Stimulated activated CD8-positive, alpha-beta memory T cell treated with anti-CD3 and anti-CD28 coated beads, Interleukin-12 subunit alpha, Interleukin-12 subunit beta, amount 100 ng/mL, for 24 hours (primary cell): ENCODE results near the gene GHRH.

Experiments
- DNase-seq: peaks from one replicate; pipeline ENCODE4 v3.0.0-alpha.2; 2020; ENCODE audit errors: extremely low read depth

Gene GHRH

GRCh38 chr20:37238426-37238825, 23.2 kb downstream of the GHRH start:
- DNase-seq = no peak

DNA sequence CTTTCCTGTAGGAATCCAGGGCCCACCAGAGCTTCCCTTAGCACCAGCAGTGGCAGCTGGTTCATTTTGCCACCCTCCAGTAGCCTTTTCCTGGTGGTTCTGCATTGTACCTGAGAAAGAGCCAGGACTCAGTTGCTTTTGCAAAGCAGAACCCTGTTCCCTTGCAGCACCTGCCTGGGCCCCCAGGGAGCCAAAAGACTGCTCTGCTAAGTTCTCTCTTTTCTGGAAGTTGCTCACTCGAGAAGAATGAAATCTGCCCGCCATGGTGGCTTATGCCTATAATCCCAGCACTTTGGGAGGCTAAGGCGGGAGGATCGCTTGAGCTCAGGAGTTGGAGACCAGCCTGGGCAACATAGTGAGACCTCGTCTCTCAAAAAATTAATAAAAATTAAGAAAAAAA, 24.0 kb downstream of the GHRH start:
- DNase-seq = no peak

DNA sequence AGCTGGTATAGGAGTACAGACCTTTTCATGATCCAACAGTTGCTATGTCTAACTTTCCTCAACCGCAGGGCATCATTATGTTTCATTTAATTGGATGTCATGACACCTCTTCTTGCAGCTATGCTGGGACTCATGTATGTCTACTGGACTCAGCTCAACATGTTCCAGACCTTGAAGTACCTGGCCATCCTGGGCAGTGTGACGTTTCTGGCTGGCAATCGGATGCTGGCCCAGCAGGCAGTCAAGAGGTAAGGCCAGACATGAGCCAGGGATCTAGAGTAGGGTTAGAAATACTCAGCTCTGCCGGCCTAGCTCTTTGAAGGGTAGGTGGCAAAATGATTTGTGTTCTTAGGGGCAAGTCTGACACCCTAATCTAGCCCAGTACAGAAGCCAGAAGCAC, 25.2 kb downstream of the GHRH start:
- no peak for DNase-seq

DNA sequence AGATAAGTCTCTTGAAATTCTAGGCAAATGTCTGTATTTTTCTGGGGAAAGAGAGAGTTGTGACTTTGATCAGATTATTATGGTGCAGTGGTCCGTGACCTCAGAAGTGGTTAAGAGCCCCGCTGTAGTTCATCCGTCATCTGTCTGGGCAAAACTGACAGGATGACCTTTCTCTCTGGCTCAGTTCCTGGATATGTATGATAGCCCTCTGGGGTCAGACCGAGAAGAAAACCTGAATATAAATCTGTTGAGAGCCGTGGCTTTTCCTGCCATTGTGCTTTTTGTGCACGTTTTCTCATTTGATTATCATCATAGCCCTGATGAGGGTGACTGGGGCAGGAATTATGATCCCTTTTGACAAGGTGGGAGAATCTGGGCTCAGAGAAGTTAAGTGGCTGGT, 26.5 kb downstream of the GHRH start:
- no peak for DNase-seq

GRCh38 chr20:37234254-37234581, 27.4 kb downstream of the GHRH start:
- no peak for DNase-seq

GRCh38 chr20:37233548-37234253, 27.9 kb downstream of the GHRH start:
- DNase-seq = no peak

GRCh38 chr20:37231947-37232630, 29.5 kb downstream of the GHRH start:
- no peak for DNase-seq

- no peak for DNase-seq
These were observed 31.4 kb downstream of the GHRH start for GRCh38 chr20:37230200-37230599.

GRCh38 chr20:37229357-37229756, 32.3 kb downstream of the GHRH start:
- no peak for DNase-seq

DNA sequence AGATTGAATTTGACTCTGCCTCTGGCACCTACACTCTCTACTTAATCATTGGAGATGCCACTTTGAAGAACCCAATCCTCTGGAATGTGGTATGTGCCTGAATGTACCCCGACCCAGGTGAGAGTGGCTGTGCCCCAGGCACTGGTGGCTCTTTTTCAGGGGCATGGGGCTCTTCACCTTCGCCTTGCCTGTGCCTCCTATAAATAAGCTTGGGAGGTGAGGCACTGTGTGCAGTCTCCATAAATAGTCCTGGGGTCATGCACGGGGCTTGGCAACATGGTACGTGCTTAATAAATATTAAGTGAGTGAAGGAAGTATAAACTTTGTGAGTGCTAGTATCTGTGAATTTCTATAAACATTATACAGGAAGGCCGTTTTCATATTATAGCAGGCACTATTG, 33.0 kb downstream of the GHRH start:
- DNase-seq = no peak

- DNase-seq = no peak
These were observed 33.5 kb downstream of the GHRH start for GRCh38 chr20:37228082-37228481.

DNA sequence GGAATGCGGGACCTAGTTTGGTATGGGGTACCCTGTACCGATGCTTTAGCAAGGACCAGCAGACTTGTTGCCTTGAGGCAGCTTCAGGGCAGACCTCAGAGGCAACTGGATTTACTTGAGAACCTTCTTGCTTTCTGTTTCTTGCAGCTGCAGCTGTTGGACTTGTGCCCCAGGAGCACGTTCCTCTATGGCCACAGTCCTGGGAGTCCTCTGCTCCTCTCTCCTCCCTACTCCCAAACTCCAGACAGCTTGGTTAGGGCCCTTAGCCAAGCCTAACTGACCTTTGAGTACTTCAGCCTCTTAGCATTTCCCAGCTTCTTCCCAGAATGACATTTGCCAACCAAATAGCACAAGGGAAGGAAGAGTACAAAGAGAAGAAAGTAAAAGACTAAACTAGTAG, 34.7 kb downstream of the GHRH start:
- DNase-seq = no peak

GRCh38 chr20:37225146-37225545, 36.5 kb downstream of the GHRH start:
- no peak for DNase-seq

DNA sequence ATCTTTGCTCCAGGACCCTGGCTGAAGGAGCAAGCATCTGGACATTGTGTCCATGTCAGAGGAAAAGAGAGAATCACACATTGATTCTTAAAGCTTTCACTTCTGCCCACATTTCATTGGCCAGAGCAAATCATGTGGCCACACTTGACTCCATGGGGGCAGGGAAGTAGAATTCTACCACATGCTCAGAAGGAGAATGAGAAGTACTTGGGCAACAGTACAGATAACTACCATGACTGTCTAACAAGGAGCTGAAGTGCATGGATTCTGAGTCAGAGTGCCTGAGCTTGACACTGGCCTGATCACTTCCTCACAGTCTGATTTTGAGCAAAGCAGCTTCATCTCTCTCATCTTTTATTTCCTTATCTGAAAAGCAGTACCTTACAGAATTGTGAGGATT, 38.6 kb downstream of the GHRH start:
- DNase-seq = no peak

GRCh38 chr20:37222086-37222485, 39.5 kb downstream of the GHRH start:
- no peak for DNase-seq

DNA sequence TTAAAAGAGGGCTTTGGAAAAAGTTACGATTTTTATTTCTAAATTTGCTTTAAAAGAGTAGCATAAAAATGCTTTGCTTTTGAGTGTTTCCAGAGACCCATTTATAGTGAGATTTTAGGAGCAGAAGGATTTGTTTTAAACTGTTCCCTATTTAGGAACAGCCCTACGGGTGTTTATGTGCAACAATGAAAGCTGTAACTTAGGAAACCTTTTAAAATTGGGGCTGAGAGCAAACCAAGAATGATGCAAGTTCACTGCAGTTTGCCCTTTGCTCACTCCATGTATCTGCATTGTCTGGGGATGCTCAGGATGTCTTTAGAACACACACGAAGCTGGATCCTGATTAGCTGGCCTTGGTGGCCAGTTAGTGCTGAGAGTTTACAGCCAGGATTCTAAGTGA, 40.9 kb downstream of the GHRH start:
- no peak for DNase-seq

GRCh38 chr20:37219751-37220668, 41.6 kb downstream of the GHRH start:
- DNase-seq = no peak

DNA sequence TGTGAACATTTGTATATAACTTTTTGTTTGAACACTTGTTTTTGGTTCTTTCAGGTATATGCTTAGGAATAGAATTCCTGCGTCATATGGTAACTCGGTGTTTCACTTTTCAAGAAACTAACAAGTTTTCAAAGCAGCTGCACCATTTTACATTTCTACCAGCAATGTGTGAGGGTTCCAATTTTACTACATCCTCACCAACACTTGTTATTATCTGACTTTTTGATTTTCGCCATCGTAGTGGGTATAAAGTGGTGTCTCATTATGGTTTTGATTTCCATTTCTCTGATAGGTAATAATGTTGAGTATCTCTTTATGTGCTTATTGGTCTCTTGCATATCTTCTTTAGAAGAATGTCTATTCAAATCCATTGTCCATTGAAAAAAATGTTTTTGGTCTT, 42.6 kb downstream of the GHRH start:
- no peak for DNase-seq

DNA sequence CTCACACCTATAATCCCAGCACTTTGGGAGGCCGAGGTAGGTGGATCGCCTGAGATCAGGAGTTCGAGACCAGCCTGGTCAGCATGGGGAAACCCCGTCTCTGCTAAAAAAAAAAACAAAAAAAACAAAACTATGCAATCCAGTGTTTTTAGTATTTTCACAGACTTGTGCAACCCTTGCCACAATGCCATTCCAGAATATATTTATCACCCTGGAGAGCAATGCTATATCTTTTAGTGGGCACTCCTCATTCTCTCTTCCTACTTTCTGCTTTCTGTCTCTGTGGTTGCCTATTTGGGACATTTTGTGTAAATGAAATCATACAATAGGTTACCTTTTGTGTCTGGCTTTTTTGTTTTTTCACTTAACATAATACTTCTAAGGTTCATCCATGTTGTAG, 43.2 kb downstream of the GHRH start:
- no peak for DNase-seq

GRCh38 chr20:37209661-37210314, 51.8 kb downstream of the GHRH start:
- no peak for DNase-seq

GRCh38 chr20:37209193-37209592, 52.4 kb downstream of the GHRH start:
- DNase-seq = no peak

GRCh38 chr20:37207171-37207570, 54.4 kb downstream of the GHRH start:
- no peak for DNase-seq
